HuH-7 (cell line): Measurements from ENCODE around the gene SUSD3.

ENCODE experiments used
- DNase-seq: peaks from one replicate; pipeline ENCODE4 v3.0.0; 2011; ENCODE audit warnings: low spot score

Gene SUSD3

DNA sequence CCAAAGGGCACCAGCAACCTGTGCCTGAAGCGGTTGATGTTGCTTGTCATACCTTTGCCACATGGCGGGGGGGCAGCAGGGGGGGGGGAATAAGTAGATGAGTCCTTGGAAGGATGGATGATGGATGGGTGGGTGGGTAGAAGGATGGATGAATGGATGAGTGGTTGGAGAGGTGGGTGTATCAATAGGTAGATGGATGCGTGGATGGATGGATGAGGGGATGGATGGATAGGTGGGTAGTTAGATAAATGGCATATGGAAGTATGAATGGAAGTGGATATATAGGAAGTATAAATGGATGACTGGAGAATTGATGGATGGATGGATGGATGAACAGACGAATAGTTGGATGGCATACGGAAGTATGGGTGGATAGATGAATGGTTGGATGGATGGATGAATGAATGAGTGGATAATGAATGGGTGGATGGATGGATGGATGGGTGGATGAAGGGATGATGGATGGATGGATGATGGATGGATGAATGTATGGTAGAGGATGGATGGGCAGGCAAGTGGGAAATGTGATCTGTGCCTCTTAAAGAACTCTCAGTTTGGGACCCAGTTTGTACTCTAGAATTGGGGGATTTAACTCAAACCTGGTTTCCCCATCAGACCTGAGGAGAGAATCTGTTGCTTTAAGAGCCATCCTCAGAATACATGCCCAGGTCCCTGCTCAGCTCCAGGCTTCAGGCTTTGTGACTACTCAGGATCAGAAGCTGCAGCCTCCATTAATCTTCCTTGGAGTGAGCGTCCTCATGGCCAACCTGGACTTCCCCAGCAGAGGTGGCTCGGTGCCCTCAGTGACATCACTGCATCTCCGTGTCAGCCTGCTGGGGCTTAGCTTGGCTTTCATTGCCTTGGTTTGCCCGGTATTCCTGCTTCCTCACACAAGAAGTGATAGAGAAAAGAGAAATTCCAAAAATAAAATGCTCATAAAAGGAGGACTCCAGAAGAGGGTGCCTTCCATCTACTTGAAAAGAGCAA is 27.6 kb upstream of the SUSD3 start:
- no peak for DNase-seq

DNA sequence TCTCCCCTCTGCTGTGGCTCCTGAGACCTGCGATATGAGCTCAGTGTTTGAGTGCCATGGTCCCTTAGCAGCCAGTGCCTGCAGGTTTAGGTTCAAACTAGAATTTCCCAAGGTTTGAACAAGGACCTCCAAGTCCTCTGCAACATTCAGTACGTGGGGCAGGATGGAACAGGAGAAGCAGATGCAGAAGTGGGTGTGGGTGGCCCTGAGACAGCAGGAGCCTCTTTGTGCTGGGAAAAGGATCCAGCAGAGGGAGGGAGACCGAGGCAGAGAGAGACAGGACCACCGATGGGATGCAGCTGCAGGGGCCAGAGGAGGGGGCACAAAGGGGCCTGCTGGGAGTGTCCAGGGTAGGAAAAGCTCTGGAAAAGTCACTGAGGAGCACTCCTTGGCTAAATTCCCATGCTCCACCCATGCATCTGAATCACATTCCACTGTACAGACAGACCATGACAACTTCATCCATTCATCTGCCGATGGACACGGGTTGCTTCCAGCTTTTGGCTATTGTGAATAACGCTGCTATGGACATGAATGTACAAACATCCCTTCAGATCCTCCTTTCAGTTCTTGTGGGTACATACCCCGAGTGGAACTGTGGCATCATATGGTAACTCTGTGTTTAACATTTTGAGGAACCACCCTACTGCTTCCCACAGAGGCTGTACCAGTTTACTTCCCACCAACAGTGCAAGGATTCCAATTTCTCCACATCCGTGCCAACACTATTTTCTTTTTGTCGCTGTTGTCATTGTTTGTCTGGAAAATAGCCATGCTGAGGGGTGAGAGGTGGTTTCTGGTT is 26.7 kb upstream of the SUSD3 start:
- no peak for DNase-seq

DNA sequence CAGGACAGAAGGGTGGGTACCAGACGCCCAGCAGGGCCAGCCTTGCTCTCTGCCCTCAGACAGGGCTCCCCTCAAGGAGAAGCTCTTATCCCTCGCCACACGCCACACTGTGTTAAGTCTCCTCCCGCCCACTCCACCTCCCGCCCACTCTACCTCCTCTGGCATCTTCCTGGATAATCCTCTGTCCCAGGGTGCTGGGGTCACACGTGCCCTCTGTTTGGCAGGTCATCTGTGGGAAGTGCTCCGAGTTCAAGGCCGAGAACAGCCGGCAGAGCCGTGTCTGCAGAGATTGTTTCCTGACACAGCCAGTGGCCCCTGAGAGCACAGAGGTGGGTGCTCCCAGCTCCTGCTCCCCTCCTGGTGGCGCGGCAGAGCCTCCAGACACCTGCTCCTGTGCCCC is 26.0 kb upstream of the SUSD3 start:
- DNase-seq, result no peak

DNA sequence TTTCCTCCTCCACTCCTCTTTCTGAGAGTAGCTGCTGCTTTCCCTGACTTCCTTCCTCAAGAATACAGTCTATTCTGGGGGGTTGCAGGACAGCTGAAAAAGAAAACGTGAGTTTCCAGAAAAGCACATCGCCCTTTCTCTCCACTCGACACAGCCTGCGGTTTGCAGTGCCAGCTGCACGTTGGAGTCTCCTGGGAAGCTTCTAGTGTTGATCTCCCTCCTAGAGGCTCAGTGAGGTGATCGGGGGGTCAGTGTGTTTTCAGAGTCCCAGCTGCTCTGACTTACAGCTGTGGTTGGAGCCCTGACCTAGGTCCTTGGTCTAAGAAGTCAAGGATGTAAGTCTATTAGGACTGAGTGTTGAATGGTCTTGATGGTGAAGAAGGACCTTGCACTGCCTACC is 25.0 kb upstream of the SUSD3 start:
- DNase-seq, result no peak

DNA sequence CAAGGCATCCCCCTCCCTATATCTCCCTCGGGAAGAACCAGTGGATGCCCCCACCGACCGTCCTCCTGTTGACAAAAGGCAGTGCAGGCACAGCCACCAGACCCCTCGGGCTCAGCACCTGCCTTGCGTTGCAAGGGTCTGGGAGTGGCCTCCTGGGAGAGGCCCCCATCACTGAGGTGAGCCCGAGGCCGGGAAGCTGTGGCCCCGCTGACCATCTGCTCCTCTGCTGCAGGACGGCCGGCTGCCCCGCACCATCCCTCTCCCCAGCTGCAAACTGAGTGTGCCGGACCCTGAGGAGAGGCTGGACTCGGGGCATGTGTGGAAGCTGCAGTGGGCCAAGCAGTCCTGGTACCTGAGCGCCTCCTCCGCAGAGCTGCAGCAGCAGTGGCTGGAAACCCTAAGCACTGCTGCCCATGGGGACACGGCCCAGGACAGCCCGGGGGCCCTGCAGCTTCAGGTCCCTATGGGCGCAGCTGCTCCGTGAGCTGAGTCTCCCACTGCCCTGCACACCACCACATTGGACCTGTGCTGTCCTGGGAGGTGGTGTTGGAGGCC is 23.3 kb upstream of the SUSD3 start:
- DNase-seq, result no peak

DNA sequence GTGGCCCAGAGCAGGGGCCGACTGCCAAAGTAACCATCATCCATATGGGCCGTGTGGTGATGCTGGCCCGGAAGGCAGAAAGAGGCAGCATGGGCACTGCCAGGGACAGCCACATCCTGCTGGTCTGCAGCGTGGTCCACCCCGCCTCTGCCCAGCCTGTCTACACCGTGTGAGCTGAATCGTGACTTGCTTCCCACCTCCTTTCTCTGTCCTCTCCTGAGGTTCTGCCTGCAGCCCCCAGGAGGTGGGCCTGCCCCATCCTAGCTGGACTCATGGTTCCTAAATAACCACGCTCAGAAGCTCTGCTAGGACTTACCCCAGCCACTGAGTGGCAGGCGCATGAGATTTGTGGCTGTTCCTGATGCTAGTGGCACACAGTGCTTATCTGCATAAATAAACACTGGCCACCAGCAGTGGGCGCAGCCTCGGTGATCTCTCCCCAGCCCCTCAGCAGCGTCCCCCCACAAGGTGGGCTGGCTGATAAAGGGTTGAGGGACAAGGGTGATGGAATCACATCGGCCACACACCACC is 22.6 kb upstream of the SUSD3 start:
- DNase-seq, result no peak

DNA sequence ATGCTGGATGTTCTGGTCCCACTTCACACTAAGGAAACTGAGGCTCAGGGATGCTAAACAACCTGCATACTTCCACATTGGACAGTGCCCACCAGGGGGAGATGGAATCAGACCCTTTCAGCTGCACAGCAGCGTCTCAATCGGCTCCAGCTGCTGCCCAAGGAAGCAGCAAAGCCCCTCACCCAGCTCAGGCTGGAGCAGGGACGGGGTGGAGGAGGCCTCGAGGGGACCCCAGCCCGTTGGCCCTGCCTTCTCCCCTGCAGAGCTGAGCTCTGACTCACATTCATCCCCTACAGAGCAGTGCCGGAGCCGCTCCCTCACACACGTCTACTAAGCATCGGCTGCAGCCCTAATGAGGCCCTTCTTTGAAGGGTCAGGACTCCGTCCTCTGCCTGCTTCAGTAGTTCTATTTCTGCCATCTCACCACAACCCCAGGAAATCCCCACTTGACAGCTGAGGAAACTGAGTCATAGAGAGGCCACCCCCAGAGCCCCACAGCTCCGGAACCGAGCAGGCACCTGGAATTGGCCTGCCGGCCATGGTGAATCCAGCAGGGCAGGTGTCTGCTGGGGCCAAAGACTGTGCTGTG is 21.5 kb upstream of the SUSD3 start:
- DNase-seq, result no peak

DNA sequence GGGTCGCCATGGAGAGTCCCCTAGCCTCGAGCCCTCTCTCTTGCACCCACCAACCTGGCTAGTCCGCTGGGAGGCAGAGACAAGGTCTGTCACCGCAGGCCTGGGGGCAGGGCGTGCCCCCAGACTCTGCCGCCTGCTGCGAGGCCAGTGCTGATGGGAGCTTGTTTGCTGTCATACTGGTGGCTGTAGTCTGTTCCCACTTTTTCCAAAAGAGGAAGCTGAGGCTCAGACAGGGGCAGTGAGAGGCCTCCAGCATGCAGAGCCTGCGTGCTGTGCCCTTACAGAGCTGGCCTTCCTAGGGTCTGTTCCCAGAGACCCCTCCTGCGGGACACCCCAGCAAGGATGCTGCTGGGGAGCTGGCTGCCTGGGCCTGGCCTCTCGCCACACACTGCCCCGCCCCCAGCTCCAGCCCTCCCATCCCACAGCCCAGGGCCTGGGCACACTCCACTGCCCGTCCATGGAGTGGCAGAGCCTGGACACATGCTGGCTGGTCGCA is 21.0 kb upstream of the SUSD3 start:
- no peak for DNase-seq

DNA sequence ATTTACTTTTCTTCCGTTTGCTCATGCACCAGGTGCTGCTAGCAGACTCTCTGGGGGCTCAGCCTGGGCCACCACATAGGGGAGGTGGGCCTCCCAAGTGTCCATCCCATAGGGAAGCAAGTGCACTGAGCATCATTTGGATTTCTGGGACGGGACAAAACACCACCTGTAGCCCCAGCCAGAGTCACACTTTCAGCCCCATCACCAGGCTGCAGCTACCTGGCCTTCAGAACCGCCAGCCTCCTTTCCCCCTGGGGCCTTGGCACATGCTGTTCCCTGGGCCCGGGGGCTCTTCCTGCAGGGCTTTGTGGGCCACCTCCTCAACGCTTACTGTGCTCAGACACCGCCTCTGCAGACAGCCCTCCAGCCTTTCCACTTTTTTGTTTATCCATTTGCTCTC is 19.6 kb upstream of the SUSD3 start:
- no peak for DNase-seq

DNA sequence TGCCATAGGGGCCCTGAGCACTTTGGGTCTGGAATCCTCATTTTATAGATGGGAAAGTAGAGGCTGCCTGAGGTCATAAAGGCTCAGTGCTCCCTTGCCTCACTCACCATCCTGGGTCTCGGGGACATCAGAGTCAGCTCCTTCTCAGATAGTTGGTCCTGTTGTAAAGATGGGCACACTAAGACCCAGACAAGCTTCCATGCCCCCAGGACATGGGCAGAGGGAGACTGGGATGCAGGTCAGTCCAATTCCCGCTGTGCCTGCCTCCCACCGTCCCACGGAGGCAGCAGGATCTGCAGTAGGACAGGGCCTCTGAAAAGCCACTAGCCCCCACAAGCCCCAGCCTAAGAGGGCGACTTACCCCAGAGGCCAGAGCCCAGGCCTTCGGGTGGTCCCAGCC is 19.0 kb upstream of the SUSD3 start:
- no peak for DNase-seq

DNA sequence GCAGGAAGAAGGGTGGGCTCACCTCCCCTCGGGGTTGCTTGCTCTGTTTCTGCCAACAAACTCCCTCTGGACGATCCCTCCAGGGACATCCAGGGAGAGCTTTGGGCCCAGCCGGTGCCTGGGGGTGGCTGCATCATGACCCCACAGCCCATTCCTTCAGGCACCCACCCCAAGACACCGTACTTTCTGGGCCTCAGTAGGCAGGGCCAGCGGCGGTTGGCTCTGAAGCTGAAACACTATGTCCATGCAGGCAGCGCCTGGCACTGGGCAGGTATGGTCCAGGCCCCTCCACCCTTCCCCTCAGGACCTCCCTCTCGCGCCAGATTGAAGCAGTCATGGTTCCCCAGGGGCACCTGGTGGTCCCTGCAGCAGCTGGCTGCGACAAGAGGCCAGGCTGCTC is 18.5 kb upstream of the SUSD3 start:
- DNase-seq, result no peak

DNA sequence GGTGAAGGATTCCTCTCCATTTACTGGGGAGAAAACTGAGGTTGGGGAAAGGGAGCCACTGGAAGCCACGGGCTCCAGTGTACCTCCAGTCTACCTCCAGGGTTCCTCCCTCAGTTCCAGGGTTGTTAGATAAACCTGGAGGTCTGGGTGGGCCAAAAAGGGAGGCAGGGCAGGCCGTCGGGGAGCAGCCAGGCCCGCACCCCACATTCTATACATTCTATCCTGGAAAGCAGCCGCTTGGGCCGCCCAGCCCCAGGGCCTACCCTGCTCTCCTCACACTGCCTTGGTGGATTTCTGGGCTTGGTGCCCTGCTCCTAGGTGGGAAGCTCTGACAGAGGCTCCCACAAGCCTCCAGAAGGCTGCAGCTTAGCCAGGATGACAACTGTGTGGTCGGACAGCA is 18.1 kb upstream of the SUSD3 start:
- DNase-seq, result no peak

DNA sequence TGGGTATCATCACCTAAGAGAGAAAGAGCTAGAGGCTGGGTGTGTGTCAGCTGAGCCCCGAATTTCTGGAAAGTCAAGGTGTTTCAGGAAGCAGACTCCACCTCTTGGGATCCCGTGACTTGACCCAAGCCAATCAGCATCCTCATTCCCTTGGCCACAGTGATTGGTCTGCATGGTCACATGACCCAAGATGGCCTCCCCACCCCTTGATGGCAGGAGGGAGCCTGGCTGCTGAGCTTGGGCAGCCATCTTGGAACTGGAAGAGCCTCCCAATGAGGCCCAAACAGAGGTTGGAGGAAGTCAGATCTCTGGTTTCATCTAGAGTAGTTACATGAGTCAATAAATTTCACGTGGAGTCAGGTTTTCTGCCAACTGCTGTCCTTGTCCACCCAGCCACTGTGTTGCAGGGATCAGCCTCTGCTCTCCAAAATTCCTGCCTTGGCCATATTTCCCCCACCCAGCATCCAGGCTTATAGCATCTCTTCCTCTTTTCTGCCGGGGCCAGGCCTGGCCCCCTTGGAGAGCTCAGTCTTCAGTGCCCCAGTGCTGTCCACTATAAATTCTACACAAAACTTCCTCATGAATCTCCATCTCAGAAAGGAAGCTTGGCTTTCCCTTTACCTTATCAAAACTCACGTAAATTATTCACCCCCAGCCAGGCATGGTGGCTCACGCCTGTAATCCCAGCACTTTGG is 17.2 kb upstream of the SUSD3 start:
- no peak for DNase-seq

DNA sequence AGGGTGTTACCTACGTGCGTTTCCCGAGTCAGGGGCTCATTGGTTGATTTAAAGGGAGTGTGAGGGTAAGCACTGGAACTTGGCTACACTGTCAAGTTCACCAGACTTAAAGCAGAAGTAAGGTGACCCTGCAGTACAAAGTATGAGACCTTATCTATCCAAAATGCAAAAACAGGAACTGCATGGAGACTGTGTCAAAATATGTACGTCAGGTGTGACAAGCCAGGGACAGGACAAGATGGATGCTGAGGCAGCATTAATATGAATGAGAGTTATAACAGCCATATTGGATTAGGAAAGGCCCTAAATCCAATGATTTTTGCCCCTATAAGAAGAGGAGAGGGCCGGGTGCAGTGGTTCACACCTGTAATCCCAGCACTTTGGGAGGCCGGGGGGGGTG is 15.4 kb upstream of the SUSD3 start:
- DNase-seq, result no peak

DNA sequence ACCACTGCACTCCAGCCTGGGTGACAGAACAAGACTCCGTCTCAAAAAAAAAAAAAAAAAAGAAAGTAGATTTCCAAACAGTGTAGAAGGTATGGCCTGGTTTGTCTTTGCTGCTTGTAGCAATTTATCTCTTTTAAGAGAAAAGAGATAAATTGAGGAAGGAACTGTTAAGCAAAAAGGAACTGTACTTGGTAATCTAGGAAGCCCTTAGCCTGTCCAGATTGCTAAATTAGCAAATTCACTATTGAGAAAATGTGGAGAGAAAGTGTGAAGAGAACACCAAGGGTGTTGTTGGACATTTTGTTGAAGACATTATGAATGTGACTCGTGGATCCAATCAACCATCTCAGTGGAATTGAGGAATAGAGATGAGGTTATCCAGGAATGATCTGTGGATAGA is 13.0 kb upstream of the SUSD3 start:
- DNase-seq, result no peak

DNA sequence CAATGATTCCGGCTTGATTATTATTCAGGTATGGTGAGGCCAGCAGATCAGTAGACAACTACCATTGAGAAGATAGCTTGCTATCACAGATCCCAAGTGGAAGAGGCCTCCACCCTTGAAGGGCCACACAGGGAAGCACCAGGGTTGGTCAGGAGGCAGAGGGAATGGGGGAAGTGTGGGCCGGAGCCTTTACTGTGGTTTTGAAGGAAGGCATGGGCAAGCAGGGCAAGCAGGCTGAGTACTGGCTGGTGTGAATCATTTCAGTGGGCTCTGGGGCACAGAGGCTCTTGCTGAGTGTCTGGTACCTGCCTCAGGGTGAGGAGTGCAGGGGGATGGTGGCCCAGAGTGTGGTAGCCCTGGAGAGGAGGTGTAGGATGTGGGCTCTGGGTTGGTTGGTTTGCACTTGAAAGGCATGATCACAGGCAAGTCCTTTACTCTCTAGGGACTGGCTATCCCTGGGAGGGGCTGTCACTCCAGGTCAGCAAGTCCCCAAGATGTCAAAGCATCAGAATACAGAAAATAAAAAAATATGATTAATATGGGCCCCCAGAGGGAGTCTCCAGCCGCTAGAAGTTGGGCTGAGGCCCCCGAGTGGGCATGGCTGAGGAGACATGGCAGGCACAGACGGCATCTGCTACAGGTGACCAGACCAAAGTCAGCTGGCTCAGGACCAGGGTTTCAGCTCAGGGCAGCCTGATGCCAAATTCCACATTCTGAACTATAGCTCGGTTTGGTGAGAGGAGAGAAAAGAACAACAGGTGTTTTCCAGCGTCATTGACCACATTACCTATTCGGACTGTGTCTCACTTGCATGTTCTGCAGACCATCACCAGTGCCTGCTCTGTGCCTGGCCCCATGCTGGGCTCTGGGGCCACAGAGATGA is 9.7 kb upstream of the SUSD3 start:
- no peak for DNase-seq

DNA sequence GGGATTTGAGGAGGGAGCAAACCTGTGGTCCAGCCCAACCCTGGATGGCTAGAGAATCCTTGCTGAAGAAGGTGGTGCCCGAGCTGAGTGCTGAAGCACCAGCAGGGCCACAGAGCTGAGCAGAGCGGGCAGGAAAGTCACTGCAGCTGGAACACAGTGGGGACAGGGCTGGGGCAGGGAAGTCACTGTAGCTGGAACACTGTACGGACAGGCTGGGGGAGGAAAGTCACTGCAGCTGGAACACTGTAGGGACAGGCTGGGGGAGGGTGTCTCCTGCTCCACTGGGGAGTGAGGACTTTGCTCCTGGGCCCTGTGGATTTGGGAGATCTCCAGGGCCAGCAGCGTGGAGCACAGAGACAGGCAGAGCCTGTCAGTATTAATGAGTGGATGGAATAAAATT is 9.0 kb upstream of the SUSD3 start:
- no peak for DNase-seq

DNA sequence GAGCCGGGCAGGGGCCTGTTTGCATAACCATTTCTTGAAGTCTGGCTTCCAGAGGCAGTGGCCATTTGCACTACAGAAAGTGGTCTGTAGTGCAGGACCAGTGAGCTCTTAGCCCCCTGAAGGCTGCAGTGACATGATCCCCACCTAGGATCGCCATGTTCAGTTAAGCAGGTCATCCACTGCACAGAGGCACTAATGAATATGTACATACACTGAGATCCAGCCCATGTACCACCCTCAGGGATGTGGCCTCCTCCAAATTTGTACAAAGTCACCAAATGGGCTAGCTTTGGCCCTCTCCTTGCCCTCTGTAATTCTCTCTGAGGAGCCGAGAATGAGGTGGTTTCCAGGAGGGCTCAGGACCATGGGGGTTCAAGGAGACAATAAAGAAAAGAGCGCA is 8.3 kb upstream of the SUSD3 start:
- DNase-seq, result no peak

DNA sequence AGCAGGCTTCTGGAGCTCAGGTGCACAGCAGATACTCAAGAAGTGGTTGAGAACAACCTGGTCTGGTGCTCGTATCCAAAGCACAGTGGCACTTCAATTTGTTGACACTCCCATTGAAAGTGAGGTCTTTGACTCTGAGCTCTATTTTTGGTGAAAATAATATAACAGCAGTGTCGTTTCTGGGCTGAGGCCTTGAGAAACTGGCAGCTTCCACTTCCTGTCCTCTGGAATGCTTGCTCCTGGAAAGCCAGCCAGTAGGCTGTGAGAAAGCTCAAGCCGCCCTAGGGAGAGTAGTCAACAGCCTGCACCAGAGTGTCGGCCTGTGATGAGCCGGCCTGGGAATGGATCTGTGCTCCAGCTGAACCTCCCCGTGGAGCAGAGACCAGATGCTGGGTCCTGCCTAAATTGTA is 6.8 kb upstream of the SUSD3 start:
- no peak for DNase-seq

DNA sequence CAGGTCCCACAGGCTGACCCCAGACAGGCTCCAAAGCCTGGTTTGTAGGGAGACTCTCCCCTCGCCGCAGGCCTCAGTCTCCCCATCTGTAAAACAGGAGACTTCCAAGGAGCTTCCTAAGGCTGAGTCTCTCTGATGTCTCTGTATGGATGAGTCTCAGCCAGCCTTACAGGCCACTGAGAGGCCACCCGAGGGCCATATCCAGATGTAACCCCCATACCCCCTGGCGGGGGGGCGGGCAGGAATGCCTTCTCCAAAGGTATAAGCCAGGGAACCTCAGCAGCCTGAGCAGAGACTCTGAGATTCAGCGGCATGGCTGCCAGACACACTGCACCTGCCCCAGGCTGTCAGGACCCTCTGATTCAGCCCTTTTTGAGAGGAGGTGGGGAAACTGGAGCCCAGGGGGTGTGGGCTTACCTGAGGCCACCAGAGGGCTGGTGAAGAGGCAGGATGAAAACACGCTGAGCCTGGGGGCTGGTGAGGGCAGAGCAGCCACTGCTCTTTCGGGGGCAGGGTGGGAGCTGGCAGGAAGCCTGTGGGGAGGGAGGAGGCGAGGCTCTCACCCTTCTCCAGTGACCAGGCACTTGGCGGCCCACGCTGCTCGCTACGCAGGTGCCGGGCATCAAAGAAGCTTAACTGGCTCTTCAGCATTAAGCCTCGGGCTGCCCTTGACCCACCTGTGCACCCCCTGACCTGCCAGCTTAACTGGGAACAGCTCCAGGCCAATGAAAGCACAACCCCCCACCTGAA is 5.5 kb upstream of the SUSD3 start:
- DNase-seq, result no peak
